Activated gamma-delta T cell (primary cell): ENCODE results near the gene BTN3A1.
"Not testable (repeated sequence)": the region's sequence is repeated elsewhere in the genome, so short reads cannot be mapped to it uniquely, and the experiment has no call there.

Source experiments
- DNase-seq: peaks from one replicate; lab custom pipeline; 2025; lab: John Stamatoyannopoulos, UW
- total RNA-seq, 2 donors: gene quantifications; one replicate each; lab custom pipeline; 2026; lab: John Stamatoyannopoulos, UW

The BTN3A1 gene
- total RNA-seq = 438 to 650 reads per million in 2 donors

DNA sequence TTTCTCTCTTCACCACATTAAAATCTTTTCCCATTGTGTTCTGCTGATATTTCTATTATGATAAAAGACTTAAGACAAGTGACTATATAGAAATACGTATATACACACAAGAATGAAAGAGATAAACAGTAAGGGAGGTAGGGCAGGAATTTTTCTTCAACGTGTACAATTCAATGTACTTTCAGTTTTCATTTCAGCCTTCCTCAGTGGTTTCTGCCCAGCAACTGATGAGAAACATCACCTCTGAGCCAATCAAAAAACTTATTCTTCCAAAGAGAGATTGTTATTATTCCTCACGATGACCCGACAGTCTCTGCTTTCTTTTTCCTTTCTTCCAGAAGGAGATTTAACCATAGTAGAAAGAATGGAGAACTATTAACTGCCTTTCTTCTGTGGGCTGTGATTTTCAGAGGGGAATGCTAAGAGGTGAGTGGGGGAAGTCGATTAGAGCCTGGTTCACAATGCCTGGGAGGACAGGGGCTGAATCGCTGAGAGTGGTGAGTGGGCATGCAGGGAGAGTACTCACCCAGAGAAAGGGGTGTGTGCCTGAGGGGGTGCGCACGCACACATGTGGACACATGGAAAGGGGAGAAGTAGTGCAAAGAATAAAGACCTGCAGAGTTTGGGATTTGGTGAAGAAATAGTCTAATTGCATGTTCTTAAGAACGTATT is at the start of gene BTN3A1:
Gene BTN3A1 (plus strand): TSS at position 289 of the 672 bp plus-strand sequence. CDS start 3,289 bp downstream, outside the sequence.
- no peak for DNase-seq

- no peak for DNase-seq
Measured at GRCh38 chr6:26352315-26352714, 49.8 kb upstream of the BTN3A1 start.

DNA sequence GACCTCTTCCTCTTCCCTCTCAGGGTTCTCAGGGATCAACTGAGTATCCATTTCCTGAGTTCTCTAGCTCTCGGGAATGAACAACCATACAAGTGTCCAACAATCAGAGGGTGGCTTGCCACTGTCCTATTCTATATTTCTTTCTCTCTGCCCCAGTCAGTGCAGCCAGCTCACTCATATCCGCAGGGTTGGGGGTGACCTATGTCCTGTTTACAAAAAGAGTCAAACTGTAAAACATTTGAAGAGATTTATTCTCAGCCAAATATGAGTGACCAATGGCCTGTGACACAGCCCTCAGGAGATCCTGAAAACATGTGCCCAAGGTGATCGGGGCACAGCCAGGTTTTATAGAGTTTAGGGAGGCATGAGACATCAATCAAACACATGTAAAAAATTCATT is 47.9 kb upstream of the BTN3A1 start:
- no peak for DNase-seq

DNA sequence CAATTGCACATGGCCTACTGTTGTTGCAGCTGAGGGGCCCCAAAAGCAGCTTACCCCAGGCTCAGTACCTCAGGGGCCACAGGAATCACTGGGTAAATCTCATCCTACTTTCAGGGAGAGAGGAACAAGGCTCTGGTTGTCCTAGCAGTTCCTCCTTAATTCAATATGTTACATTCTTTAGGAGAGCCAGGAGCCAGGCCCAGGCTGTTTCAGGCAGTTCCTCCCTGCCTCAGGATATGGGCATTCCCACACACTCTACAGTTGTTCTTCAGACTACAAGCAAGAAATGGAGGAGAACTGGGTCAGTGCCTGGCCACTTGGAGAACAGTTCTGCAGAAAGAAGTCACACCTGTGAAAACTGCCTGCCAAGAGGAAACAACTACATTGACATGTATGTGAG is 46.7 kb upstream of the BTN3A1 start:
- no peak for DNase-seq

GRCh38 chr6:26357543-26357942 is 44.5 kb upstream of the BTN3A1 start:
- DNase-seq = not testable (repeated sequence)

DNA sequence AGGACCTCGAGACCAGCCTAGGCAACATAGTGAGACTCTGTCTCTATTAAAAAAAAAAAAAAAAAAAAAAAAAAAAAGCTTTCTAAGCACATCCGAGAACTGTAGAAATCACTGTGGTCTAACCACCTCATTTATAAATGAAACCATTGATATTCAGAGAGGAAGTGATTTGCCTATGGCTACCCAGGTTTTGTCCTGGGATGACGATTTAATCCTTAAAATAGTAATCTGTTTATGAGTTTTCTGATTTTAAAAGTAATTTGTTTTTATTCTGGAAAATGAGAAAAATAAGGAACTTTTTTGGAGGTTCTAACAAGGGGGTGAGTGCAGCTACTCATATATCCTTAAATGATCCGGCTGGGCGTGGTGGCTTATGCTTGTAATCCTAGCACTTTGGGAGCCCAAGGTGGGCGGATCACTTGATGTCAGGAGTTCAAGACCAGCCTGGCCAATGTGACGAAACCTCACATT is 43.5 kb upstream of the BTN3A1 start:
- no peak for DNase-seq

GRCh38 chr6:26359765-26360164 is 42.3 kb upstream of the BTN3A1 start:
- DNase-seq = no peak

- DNase-seq = no peak
Measured at GRCh38 chr6:26360451-26361416, 41.3 kb upstream of the BTN3A1 start.

DNA sequence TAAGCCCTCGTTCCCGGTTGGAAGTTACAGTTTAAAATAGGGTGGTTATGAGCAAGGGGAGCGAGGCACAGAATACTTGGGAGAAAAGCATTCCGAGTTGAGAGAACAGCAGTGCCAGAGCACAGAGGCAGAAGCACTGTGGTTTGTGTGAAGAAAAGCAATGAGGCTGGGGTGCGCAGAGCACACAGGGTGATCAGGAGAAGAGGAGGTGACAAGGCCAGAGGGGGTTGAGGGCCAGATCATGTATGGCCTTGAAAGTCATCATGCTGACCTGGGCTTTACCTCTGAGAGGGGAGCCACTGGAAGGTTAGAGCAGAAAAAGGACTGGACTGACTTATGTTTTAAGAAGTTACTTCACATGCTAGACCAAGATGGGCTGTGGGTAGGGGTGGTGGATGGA is 40.5 kb upstream of the BTN3A1 start:
- no peak for DNase-seq

DNA sequence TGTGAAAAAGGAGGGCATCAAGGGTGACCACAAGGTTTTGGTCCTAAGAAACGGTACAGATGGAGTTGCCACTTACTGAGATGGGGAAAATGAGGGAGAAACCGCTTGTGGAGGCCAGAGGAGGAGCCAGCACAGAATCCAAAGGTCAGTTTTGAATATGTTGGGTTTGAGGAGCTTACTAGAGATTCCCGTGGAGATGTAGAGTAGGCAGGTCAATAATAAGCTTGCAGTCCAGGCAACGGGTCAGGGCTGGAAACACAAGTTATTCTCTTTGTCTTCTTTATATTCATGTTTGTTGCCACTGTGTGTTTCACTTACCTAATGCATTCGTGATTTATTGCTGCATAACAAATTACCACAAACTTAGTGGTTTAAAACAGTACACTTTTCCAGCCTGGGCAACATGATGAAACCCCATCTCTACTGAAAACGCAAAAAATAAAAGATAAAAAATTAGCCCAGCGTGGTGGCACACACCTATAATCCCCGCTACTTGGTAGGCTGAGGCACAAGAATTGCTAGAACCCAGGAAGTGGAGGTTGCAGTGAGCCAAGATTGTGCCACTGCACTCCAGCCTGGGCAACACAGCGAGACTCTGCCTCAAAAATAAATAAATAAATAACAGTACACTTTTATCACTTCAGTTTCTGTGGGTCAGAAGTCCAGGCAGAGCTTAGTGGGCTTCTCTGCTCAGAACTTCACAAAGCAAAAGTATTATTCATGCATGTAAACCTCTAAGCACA is 39.8 kb upstream of the BTN3A1 start:
- DNase-seq = no peak

GRCh38 chr6:26362836-26363220 is 39.2 kb upstream of the BTN3A1 start:
- DNase-seq = no peak

DNA sequence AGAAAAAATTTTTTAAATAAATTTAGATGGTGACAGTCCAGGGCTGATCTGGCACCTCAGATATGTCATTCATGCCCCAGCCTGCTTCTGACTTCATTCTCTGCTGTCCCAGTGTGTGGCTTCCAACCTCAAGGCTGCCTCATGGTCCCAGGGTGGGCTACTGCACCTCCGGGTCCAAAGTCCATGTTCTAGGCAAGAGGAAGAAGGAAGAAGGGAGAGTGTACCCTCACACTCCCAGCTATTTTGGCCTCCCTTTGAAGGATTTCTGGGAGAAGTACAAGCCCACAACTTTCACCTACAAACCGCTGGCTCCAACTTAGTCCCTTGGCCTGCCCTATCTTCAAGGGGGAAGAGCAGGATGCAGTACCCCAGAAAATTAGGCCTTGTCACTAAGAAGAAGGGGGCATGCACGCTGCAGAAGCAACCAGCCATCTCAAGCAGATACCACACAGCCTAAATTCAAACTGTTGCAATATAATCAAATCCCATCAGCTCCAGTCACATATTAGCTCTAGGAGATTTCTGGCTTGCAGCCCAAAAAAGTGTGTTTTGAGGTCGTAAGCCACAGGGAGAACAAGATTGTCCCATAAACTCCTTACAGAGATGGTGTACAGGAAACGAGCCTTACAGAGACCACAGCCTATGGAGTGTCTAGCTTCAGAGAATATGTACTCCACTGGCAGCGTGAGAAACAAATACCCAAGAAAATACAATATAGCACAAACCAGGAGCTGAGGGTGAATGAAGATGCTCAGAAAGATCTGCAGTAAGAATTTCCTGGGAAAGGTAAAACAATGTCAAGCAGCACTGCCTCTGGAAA is 38.0 kb upstream of the BTN3A1 start:
- DNase-seq = no peak

- no peak for DNase-seq
Measured at GRCh38 chr6:26365633-26365995, 36.5 kb upstream of the BTN3A1 start.

DNA sequence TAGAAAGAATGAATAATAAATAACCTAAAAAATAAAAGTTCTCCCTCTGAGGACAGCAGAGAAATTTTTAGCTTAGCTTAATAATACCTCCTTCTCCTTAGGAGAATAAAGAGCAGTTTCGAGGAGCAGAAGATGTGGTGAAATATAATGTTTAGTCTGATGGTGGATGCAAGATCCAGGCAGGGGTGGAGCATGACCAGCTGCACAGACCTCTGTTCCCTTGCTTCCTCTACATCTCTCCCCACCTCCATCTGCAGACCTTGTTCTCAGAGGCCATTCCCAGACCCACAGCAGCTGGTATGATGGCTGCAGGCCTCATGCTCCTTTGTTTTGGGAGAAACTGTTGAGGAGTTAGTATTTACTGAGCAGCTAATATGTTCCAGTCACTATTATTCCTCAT is 35.6 kb upstream of the BTN3A1 start:
- no peak for DNase-seq

GRCh38 chr6:26367114-26367513 is 35.0 kb upstream of the BTN3A1 start:
- no peak for DNase-seq

DNA sequence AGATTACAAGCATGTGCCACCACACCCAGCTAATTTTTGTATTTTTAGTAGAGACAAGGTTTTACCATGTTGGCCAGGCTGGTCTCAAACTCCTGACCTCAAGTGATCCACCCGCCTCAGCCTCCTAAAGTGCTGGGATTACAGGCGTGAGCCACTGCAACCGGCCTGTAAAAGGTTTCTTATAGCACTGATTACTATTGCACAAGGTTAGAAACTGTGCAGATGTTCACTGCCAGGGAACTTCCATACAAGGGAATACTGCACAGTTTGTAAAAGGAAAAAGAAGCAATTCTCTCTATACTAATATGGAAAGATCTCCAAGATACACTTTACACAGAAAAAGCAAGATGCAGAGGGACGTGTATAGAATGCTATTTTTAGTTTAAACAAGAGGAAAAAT is 30.3 kb upstream of the BTN3A1 start:
- DNase-seq = not testable (repeated sequence)

- DNase-seq = no peak
Measured at GRCh38 chr6:26372308-26373144, 29.5 kb upstream of the BTN3A1 start.

DNA sequence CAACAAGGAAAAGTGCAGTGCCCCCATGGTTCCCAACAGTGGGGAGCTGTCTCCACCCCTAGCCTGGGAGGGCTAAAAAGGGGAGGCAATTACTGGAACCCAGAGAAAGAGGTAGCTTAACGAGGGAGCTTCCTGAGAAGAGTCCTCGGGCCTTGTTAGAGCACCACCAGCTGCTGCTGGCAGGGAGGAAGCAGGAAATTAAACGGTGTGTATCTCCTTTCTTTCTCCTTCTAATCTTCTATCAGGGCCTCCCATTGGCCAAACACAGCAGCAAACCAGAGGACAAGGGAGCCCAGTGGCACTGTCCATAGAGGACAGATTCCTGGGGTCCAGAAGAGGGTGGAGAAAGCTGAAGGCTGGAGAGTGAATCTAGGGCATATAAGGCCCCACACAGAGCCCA is 26.8 kb upstream of the BTN3A1 start:
- no peak for DNase-seq

DNA sequence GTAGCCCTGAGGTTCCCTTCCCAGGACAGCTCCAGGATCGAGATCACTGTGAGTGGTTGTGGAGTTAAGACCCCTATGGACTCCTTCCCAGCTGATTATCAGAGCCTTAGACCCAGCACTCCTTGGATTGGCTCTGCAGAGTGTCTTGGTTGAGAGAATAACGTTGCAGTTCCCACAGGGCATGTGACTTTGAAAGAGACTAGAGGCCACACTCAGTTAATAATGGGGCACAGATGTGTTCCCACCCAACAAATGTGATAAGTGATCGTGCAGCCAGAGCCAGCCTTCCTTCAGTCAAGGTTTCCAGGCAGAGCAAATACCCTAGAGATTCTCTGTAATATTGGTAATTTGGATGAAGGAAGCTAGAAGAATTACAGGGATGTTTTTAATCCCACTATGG is 24.4 kb upstream of the BTN3A1 start:
- DNase-seq = no peak

DNA sequence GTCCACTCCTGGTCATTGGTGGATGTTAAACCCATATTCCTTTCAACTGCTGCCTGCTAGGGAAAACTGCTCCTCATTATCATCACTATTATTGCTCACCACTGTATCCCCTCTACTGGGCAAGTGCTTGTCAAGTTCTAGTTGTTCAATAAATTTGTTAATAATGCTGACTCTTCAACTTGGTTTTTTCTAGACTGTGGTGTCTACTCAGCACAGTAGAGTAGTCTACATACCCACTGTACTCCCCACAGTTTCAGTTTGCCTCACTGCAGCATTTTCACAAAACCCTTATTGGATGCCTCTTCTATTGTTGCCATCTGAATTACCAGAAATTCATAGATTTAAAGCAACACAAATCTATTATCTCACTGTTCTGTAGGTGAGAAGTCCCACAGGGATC is 23.9 kb upstream of the BTN3A1 start:
- DNase-seq = not testable (repeated sequence)
